Measurements from ENCODE around the gene PGAP6. TPM values are rescaled to one million over a fixed set of nuclear protein-coding genes. Genes with fewer than 3 reads are reported as not detected.

Gene PGAP6
- total RNA-seq, 2 experiments from 2014 or later: 59.7 to 63.7 TPM

DNA sequence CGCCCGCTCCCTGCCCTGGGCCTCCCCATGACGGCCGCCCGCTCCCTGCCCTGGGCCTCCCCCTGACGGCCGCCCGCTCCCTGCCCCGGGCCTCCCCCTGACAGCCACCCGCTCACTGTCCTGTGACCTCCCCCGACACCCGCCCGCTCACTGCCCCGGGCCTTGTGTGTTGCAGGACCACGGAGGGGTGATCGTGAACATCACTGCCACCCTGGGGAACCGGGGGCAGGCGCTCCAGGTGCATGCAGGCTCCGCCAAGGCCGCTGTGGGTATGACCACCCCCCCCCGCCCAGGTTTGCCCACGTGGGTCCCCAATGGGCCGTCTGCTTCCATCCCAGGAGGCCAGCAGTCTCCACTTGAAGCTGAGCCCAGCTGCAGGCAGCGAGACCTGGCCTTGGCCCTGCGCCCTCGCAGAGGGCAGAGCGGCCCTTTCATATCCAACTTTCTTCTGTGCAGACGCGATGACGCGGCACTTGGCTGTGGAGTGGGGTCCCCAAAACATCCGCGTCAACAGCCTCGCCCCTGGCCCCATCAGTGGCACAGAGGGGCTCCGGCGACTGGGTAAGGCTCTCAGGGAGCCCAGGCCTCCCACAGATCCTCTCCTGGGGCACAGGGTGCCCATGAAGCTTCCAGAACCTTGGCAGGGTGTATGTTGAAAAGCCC, 28.9 kb upstream of the PGAP6 start:
- Histone ChIP-seq H3K36me3 (ENCODE audit: insufficient read depth, low read length) (no peaks in the 10 kb centered on the region), H3K27me3 (ENCODE audit: control insufficient read depth in 1 of 2, insufficient read depth in 2 of 2, low read length in 2 of 2) (no peaks in the 10 kb centered on the region), H3K4me3 (ENCODE audit: low read length) (no peak overlapping the region), H3K9me3 (ENCODE audit: control insufficient read depth in 1 of 2, insufficient read depth in 1 of 2, low read length in 2 of 2) (no peaks in the 10 kb centered on the region), H3K4me1 (ENCODE audit: insufficient read depth, low read length) (no peaks in the 10 kb centered on the region), H3K27ac (ENCODE audit: low read depth in 1 of 2, low read length in 2 of 2) (no peak overlapping the region)
- Mint-ChIP-seq H3K27me3 (no peaks in the 10 kb centered on the region), H3K9me3 (no peaks in the 10 kb centered on the region), H3K4me1 (ENCODE audit: low read depth) (no peaks in the 10 kb centered on the region), H3K36me3 (ENCODE audit: low read depth) (no peaks in the 10 kb centered on the region), H3K4me3 (no peak overlapping the region), H3K27ac (no peak overlapping the region)
- POLR2A ChIA-PET: no interaction called here
- ATAC-seq (ENCODE audit: poor library complexity) (no peak), DNase-seq (no peak)
- CTCF ChIA-PET: no interaction called here
- intact Hi-C loops (cut with DNase I, micrococcal nuclease): no loop called here
- no peak for TF ChIP-seq CTCF (IDR thresholded peaks at IDR 0.05)

GRCh38 chr16:407253-407652, 25.5 kb upstream of the PGAP6 start:
- H3K27ac Mint-ChIP-seq: no peak overlapping the region
- ATAC-seq (ENCODE audit: poor library complexity): no peak
- no peaks in the 10 kb centered on the region for H3K9me3 ChIP-seq (ENCODE audit: control insufficient read depth in 1 of 2, insufficient read depth in 1 of 2, low read length in 2 of 2)
- H3K36me3 ChIP-seq (ENCODE audit: insufficient read depth, low read length): no peaks in the 10 kb centered on the region
- no peak for TF ChIP-seq CTCF (IDR thresholded peaks at IDR 0.05)
- no peak overlapping the region for H3K27ac ChIP-seq (ENCODE audit: low read depth in 1 of 2, low read length in 2 of 2)
- POLR2A ChIA-PET: no interaction called here
- no peak for DNase-seq
- no peaks in the 10 kb centered on the region for H3K9me3 Mint-ChIP-seq
- H3K4me1 Mint-ChIP-seq (ENCODE audit: low read depth): no peaks in the 10 kb centered on the region
- CTCF ChIA-PET: no interaction called here
- H3K4me3 Mint-ChIP-seq: no peak overlapping the region
- no peaks in the 10 kb centered on the region for H3K27me3 Mint-ChIP-seq
- no peaks in the 10 kb centered on the region for H3K27me3 ChIP-seq (ENCODE audit: control insufficient read depth in 1 of 2, insufficient read depth in 2 of 2, low read length in 2 of 2)
- no peaks in the 10 kb centered on the region for H3K36me3 Mint-ChIP-seq (ENCODE audit: low read depth)
- H3K4me3 ChIP-seq (ENCODE audit: low read length): no peak overlapping the region
- peaks cover 2% of the 10 kb centered on the region for H3K4me1 ChIP-seq (ENCODE audit: insufficient read depth, low read length)
- intact Hi-C loops (cut with DNase I, micrococcal nuclease): loop anchor here in 1 of 2 experiments (10.0 kb wide), 1 partner anchor 1378 kb away; the partner anchor contains the start of genes NUBP2 and SPSB3

DNA sequence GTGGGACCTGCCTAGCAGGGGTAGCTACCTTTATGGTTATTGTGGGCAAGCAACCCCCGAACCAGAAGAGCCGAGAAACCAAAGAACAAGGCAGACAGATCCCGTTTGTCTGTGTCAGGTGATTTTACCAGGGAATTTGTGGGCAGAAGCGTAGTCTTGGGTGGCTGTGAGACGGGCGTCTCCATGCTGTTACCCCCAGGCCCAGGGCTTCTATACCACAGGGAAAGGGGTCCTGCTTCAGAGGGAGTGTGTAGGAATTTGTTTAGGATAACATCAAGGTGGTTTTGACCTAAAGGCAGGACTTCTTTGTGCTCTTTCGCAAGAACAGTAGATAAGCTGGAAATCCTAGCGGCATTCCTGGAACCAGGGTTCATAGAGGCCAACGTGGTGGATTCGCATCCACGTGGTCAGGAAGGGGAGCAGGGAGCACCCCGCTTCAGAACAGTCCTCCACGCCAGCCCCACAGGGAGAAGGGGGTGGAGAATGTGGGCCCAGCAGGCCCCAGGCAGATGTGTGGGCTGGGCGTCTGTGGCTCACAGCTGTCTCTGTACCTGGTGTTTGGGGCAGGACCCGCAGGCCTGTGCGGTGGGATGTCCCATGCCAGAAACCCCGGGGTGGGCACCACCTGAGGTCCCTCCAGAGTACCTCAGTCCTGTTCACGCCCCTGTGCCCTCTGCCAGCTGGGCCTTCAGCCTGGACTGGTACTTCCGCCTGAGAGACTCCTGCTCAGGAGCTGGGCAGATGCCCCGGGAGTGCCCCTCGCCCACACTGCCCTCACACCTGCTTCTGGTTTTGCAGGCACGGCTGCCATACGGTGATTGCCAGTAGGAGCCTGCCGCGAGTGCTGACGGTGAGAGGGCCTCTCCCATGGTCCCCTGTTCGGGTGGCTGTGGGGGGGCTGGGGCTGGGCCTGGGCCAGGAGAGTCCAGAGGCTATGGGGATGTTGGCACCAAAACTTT, 24.0 kb upstream of the PGAP6 start:
- no peaks in the 10 kb centered on the region for H3K9me3 Mint-ChIP-seq
- H3K27ac Mint-ChIP-seq: no peak overlapping the region

More for the DNA sequence above, 24.0 kb upstream of the PGAP6 start:
- no peak for TF ChIP-seq CTCF (IDR thresholded peaks at IDR 0.05)
- ATAC-seq (ENCODE audit: poor library complexity): no peak
- Histone ChIP-seq H3K4me1 (ENCODE audit: insufficient read depth, low read length) (peaks cover 11% of the 10 kb centered on the region), H3K27me3 (ENCODE audit: control insufficient read depth in 1 of 2, insufficient read depth in 2 of 2, low read length in 2 of 2) (no peaks in the 10 kb centered on the region), H3K4me3 (ENCODE audit: low read length) (no peak overlapping the region), H3K36me3 (ENCODE audit: insufficient read depth, low read length) (no peaks in the 10 kb centered on the region), H3K9me3 (ENCODE audit: control insufficient read depth in 1 of 2, insufficient read depth in 1 of 2, low read length in 2 of 2) (no peaks in the 10 kb centered on the region), H3K27ac (ENCODE audit: low read depth in 1 of 2, low read length in 2 of 2) (no peak overlapping the region)
- intact Hi-C loops (cut with DNase I, micrococcal nuclease): loop anchor here in 1 of 2 experiments (1.0 to 10.0 kb wide), 2 partner anchors 17 to 1379 kb away; partner anchors contain the start of genes NUBP2 and SPSB3
- Mint-ChIP-seq H3K27me3 (no peaks in the 10 kb centered on the region), H3K4me1 (ENCODE audit: low read depth) (no peaks in the 10 kb centered on the region), H3K36me3 (ENCODE audit: low read depth) (peaks cover 1% of the 10 kb centered on the region), H3K4me3 (no peak overlapping the region)
- ChIA-PET POLR2A (no interaction called here), CTCF (no interaction called here)
- DNase-seq: no peak

All from CD4-positive, alpha-beta T cell (primary cell).